Activated CD4-positive, alpha-beta memory T cell treated with anti-CD3 and anti-CD28 coated beads for 36 hours (primary cell): ENCODE results near the gene MCTP2. TPM values are rescaled to one million over a fixed set of nuclear protein-coding genes. Genes with fewer than 3 reads are reported as not detected.

Experiments
- CTCF ChIA-PET: fragments of 350-600 bp; sonication (Branson Sonifier 250); formaldehyde crosslinking; loops from one replicate; lab custom pipeline; 2021; ENCODE audit warnings: antibody characterized with exemption, inconsistent platforms; lab: Charles Lee
- POLR2A ChIA-PET: fragments of 350-600 bp; sonication (Branson Sonifier 250); formaldehyde crosslinking; loops from one replicate; lab custom pipeline; 2021; ENCODE audit warnings: antibody characterized with exemption; lab: Charles Lee
- DNase-seq: peaks from one replicate; pipeline ENCODE4 v3.0.0-alpha.2; 2020
- H3K27ac Mint-ChIP-seq: one replicate; pipeline ENCODE4 v1.8.0; 2021; ENCODE audit warnings: mixed read lengths
- H3K27me3 Mint-ChIP-seq: one replicate; pipeline ENCODE4 v1.8.0; 2021; ENCODE audit warnings: mixed read lengths
- H3K36me3 Mint-ChIP-seq: one replicate; pipeline ENCODE4 v1.8.0; 2021; ENCODE audit warnings: mixed read lengths
- H3K4me1 Mint-ChIP-seq: one replicate; pipeline ENCODE4 v1.8.0; 2021; ENCODE audit warnings: low read depth, mixed read lengths
- H3K4me3 Mint-ChIP-seq: one replicate; pipeline ENCODE4 v1.8.0; 2021; ENCODE audit warnings: mild to moderate bottlenecking, mixed read lengths
- H3K9me3 Mint-ChIP-seq: one replicate; pipeline ENCODE4 v1.8.0; 2021; ENCODE audit warnings: mixed read lengths
- intact Hi-C: fragments of 100-400 bp; cut with micrococcal nuclease; formaldehyde crosslinking; loops from one replicate; pipeline ENCODE4 v1.15.1; 2023
- total RNA-seq, 2 experiments: library from RNA; stranded (reverse); gene quantifications; one replicate each; pipeline ENCODE4 v1.2.3, GENCODE V29; 2021

The MCTP2 gene
- total RNA-seq, 2 experiments from 2014 or later: 38.5 to 41.7 TPM

GRCh38 chr15:94336817-94337467, 105.6 kb downstream of the MCTP2 start:
- Mint-ChIP-seq H3K4me3 (no peak overlapping the region), H3K27me3 (no peaks in the 10 kb centered on the region), H3K4me1 (no peaks in the 10 kb centered on the region), H3K36me3 (peaks cover 19% of the 10 kb centered on the region), H3K9me3 (no peaks in the 10 kb centered on the region), H3K27ac (no peak overlapping the region)
- CTCF ChIA-PET: interaction anchor here (6.3 kb wide), 1 partner anchor 13 kb away, joined by 37 read pairs; no protein-coding TSS in a partner anchor
- intact Hi-C loops: no loop called here
- POLR2A ChIA-PET: no interaction called here
- DNase-seq: no peak

GRCh38 chr15:94338243-94338846, 107.0 kb downstream of the MCTP2 start:
- intact Hi-C loops: no loop called here
- Mint-ChIP-seq H3K27ac (no peak overlapping the region), H3K9me3 (no peaks in the 10 kb centered on the region), H3K27me3 (no peaks in the 10 kb centered on the region), H3K4me3 (no peak overlapping the region), H3K36me3 (peaks cover 19% of the 10 kb centered on the region), H3K4me1 (no peaks in the 10 kb centered on the region)
- CTCF ChIA-PET: no interaction called here
- no peak for DNase-seq
- POLR2A ChIA-PET: no interaction called here

GRCh38 chr15:94346282-94346681, 114.9 kb downstream of the MCTP2 start:
- CTCF ChIA-PET: interaction anchor here (1.0 to 1.2 kb wide), 4 partner anchors 13 to 178 kb away, joined by 3 to 5 read pairs (median 4); no protein-coding TSS in a partner anchor
- H3K27ac Mint-ChIP-seq: no peak overlapping the region
- H3K36me3 Mint-ChIP-seq: peaks cover 6% of the 10 kb centered on the region

GRCh38 chr15:94348084-94348483, 116.7 kb downstream of the MCTP2 start:
- ChIA-PET POLR2A (no interaction called here), CTCF (no interaction called here)
- H3K9me3 Mint-ChIP-seq: no peaks in the 10 kb centered on the region
- intact Hi-C loops: no loop called here
- peaks cover 3% of the 10 kb centered on the region for H3K4me1 Mint-ChIP-seq
- H3K36me3 Mint-ChIP-seq: peaks cover 6% of the 10 kb centered on the region
- no peak overlapping the region for H3K4me3 Mint-ChIP-seq
- no peak for DNase-seq
- no peak overlapping the region for H3K27ac Mint-ChIP-seq
- no peaks in the 10 kb centered on the region for H3K27me3 Mint-ChIP-seq

More at GRCh38 chr15:94346282-94346681, 114.9 kb downstream of the MCTP2 start:
- Mint-ChIP-seq H3K4me1 (peaks cover 3% of the 10 kb centered on the region), H3K27me3 (no peaks in the 10 kb centered on the region), H3K9me3 (no peaks in the 10 kb centered on the region), H3K4me3 (no peak overlapping the region)
- DNase-seq: no peak
- POLR2A ChIA-PET: no interaction called here
- intact Hi-C loops: no loop called here

GRCh38 chr15:94351031-94351535, 119.7 kb downstream of the MCTP2 start:
- intact Hi-C loops: no loop called here
- Mint-ChIP-seq H3K27ac (no peak overlapping the region), H3K4me3 (no peak overlapping the region), H3K4me1 (no peaks in the 10 kb centered on the region), H3K9me3 (no peaks in the 10 kb centered on the region), H3K36me3 (peaks cover 8% of the 10 kb centered on the region), H3K27me3 (no peaks in the 10 kb centered on the region)
- CTCF ChIA-PET: interaction anchor here (0.6 kb wide), 1 partner anchor 24 kb away, joined by 3 read pairs; no protein-coding TSS in a partner anchor
- POLR2A ChIA-PET: no interaction called here
- DNase-seq: no peak

- no peaks in the 10 kb centered on the region for H3K4me1 Mint-ChIP-seq
- H3K27ac Mint-ChIP-seq: no peak overlapping the region
- POLR2A ChIA-PET: no interaction called here
- H3K36me3 Mint-ChIP-seq: peaks cover 8% of the 10 kb centered on the region
- H3K27me3 Mint-ChIP-seq: no peaks in the 10 kb centered on the region
- intact Hi-C loops: no loop called here
- CTCF ChIA-PET: interaction anchor here (1.2 kb wide), 1 partner anchor 189 kb away, joined by 3 read pairs; no protein-coding TSS in a partner anchor
- no peaks in the 10 kb centered on the region for H3K9me3 Mint-ChIP-seq
- DNase-seq: no peak
- H3K4me3 Mint-ChIP-seq: no peak overlapping the region
Measured at GRCh38 chr15:94352636-94353487, 121.5 kb downstream of the MCTP2 start.

GRCh38 chr15:94353488-94353820, 122.1 kb downstream of the MCTP2 start:
- no peaks in the 10 kb centered on the region for H3K4me1 Mint-ChIP-seq
- intact Hi-C loops: no loop called here
- H3K9me3 Mint-ChIP-seq: no peaks in the 10 kb centered on the region
- ChIA-PET POLR2A (no interaction called here), CTCF (no interaction called here)
- no peaks in the 10 kb centered on the region for H3K27me3 Mint-ChIP-seq
- no peak for DNase-seq
- H3K36me3 Mint-ChIP-seq: peaks cover 8% of the 10 kb centered on the region
- no peak overlapping the region for H3K27ac Mint-ChIP-seq
- H3K4me3 Mint-ChIP-seq: no peak overlapping the region

GRCh38 chr15:94354655-94355054, 123.3 kb downstream of the MCTP2 start:
- CTCF ChIA-PET: no interaction called here

GRCh38 chr15:94359716-94360115, 128.4 kb downstream of the MCTP2 start:
- H3K27me3 Mint-ChIP-seq: no peaks in the 10 kb centered on the region
- ChIA-PET CTCF (interaction anchor here (0.7 to 2.1 kb wide), 4 partner anchors 13 to 196 kb away, joined by 3 to 5 read pairs (median 4); no protein-coding TSS in a partner anchor), POLR2A (no interaction called here)
- H3K36me3 Mint-ChIP-seq: peaks cover 7% of the 10 kb centered on the region
- H3K4me3 Mint-ChIP-seq: no peak overlapping the region
- DNase-seq: no peak
- no peaks in the 10 kb centered on the region for H3K4me1 Mint-ChIP-seq
- H3K9me3 Mint-ChIP-seq: no peaks in the 10 kb centered on the region
- intact Hi-C loops: no loop called here
- no peak overlapping the region for H3K27ac Mint-ChIP-seq

More at GRCh38 chr15:94354655-94355054, 123.3 kb downstream of the MCTP2 start:
- Mint-ChIP-seq H3K9me3 (no peaks in the 10 kb centered on the region), H3K4me3 (no peak overlapping the region), H3K27me3 (no peaks in the 10 kb centered on the region), H3K4me1 (no peaks in the 10 kb centered on the region), H3K27ac (no peak overlapping the region), H3K36me3 (peaks cover 5% of the 10 kb centered on the region)
- intact Hi-C loops: no loop called here
- POLR2A ChIA-PET: no interaction called here
- DNase-seq: no peak

- Mint-ChIP-seq H3K4me1 (no peaks in the 10 kb centered on the region), H3K9me3 (no peaks in the 10 kb centered on the region), H3K4me3 (no peak overlapping the region), H3K27ac (no peak overlapping the region), H3K36me3 (peaks cover 7% of the 10 kb centered on the region), H3K27me3 (no peaks in the 10 kb centered on the region)
- ChIA-PET POLR2A (no interaction called here), CTCF (interaction anchor here (2.1 kb wide), 1 partner anchor 36 kb away, joined by 5 read pairs; no protein-coding TSS in a partner anchor)
- DNase-seq: no peak
- intact Hi-C loops: no loop called here
Measured at GRCh38 chr15:94360251-94360685, 128.9 kb downstream of the MCTP2 start.

GRCh38 chr15:94362385-94363092, 131.2 kb downstream of the MCTP2 start:
- Mint-ChIP-seq H3K27ac (no peak overlapping the region), H3K36me3 (peaks cover 7% of the 10 kb centered on the region), H3K4me1 (no peaks in the 10 kb centered on the region), H3K4me3 (no peak overlapping the region), H3K9me3 (no peaks in the 10 kb centered on the region), H3K27me3 (no peaks in the 10 kb centered on the region)
- intact Hi-C loops: no loop called here
- CTCF ChIA-PET: interaction anchor here (0.9 kb wide), 1 partner anchor 39 kb away, joined by 3 read pairs; no protein-coding TSS in a partner anchor
- POLR2A ChIA-PET: no interaction called here
- DNase-seq: no peak
